D721Med (cell line): ENCODE measurements around the gene METTL17.
"Not testable (repeated sequence)": the region's sequence is repeated elsewhere in the genome, so short reads cannot be mapped to it uniquely, and the experiment has no call there.

Experiments used
- DNase-seq: peaks from one replicate; pipeline ENCODE4 v3.0.0; 2011; ENCODE audit warnings: low spot score; ENCODE audit not compliant: insufficient read length
- FAIRE-seq: peaks from 2 replicates; lab custom pipeline; 2011; peaks lifted over from hg19 to GRCh38; lab: Jason Lieb, UNC
- TF ChIP-seq, protein P1 (sequence below): IDR thresholded peaks from 2 replicates; pipeline ENCODE4 v1.5.1; 2012; ENCODE audit warnings: mild to moderate bottlenecking, control low read depth; ENCODE audit not compliant: insufficient read depth; ENCODE audit errors: missing control alignments

The METTL17 gene, protein sequence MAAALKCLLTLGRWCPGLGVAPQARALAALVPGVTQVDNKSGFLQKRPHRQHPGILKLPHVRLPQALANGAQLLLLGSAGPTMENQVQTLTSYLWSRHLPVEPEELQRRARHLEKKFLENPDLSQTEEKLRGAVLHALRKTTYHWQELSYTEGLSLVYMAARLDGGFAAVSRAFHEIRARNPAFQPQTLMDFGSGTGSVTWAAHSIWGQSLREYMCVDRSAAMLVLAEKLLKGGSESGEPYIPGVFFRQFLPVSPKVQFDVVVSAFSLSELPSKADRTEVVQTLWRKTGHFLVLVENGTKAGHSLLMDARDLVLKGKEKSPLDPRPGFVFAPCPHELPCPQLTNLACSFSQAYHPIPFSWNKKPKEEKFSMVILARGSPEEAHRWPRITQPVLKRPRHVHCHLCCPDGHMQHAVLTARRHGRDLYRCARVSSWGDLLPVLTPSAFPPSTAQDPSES

DNA sequence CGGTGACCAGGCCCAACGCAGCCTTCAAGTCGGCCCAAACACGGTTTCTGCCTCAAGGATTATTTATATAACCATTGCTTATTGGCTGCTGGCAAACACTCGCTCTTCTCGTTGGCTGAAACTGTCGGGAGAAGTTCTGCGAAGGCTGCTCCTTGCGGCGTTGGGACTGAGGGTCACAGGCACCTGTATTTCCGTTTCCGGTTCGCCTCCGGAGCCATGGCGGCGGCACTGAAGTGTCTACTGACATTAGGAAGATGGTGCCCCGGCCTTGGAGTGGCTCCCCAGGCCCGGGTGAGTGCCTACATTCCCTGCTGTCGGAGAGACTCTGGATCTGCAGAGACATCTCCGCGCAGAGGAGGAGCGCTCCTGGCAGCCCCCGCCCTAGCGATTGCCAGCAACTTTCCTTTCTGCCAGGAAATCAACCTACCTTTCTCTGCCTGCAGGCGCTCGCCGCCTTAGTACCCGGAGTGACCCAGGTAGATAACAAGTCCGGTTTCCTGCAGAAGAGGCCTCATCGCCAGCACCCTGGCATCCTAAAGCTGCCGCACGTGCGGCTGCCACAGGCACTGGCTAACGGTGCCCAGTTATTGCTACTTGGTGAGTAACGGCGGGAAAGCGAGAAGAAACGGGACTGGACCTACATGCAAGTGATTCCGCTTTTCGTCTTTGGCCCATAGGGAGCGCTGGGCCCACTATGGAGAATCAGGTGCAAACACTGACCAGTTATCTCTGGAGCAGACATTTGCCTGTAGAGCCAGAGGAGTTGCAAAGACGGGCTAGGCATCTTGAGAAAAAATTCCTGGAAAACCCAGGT is at the start of gene METTL17:
Gene METTL17 (plus strand): TSS at position 194 of the 814 bp plus-strand sequence. CDS start 23 bp downstream, at position 217.
- TF ChIP-seq, protein P1, sequence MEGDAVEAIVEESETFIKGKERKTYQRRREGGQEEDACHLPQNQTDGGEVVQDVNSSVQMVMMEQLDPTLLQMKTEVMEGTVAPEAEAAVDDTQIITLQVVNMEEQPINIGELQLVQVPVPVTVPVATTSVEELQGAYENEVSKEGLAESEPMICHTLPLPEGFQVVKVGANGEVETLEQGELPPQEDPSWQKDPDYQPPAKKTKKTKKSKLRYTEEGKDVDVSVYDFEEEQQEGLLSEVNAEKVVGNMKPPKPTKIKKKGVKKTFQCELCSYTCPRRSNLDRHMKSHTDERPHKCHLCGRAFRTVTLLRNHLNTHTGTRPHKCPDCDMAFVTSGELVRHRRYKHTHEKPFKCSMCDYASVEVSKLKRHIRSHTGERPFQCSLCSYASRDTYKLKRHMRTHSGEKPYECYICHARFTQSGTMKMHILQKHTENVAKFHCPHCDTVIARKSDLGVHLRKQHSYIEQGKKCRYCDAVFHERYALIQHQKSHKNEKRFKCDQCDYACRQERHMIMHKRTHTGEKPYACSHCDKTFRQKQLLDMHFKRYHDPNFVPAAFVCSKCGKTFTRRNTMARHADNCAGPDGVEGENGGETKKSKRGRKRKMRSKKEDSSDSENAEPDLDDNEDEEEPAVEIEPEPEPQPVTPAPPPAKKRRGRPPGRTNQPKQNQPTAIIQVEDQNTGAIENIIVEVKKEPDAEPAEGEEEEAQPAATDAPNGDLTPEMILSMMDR = peak; percentile 13
- DNase-seq (peak; percentile 85), FAIRE-seq (no peak)

GRCh38 chr14:20945146-20945545 is 44.6 kb upstream of the METTL17 start:
- DNase-seq, FAIRE-seq: not testable (repeated sequence)

DNA sequence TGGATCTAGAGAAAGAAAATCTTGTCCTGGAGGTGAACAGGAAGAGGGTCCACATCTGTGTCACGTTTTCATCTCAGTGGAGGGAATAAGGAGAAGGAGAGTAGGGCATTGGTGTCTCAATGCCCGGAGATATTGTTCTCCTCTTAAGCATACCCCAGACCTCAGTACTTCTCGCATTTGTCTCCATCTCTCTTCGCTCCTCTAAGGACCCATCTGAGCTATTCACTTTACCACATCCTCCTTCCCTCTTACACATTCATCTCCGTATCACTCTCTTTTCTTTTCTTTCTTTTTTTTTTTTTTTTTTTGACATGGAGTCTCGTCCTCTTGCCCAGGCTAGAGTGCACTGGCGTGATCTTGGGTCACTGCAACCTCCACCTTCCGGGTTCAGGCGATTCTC is 43.1 kb upstream of the METTL17 start:
- not testable (repeated sequence) for FAIRE-seq, DNase-seq

DNA sequence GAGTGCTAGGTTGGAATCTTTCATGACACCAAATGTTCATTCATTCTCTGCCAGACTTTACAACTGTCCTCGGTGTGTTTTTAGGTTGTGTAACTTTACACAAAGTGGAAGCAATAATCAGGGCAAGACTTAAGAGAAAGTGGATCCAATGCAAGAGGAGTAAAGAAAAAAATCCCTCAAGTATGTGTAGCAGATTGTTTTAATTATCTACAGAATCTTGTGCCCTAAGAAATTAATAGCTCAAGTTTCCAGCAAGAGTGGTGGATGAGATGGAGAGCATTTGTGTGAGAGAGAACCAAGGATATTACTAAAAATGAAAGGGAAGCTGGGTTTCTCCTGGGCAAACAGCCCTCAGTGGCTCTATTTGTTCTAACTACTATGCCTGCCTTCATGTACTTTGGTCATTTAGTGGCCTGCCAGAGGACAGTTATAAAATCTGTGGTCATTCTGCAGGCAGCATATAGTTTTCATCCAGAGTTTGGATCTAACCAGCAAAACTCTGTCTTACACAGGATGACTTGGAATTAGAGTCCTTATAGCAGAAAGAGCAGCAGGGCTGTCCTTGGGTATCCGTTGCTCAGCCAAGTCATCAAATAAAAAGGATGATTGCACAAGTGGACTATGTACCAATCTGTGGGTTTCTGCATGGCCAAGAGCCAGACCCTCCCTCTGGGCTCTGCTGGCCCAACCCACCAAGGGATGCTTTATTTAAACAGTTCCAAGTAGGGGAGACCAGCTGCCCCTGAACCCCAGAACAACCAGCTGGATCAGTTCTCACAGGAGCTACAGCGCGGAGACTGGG is 34.8 kb upstream of the METTL17 start, which contains the start of gene RNASE2:
Gene RNASE2 (plus strand): TSS at position 752 of the 802 bp plus-strand sequence. CDS start 285 bp downstream, outside the sequence.
- not testable (repeated sequence) for FAIRE-seq, DNase-seq

DNA sequence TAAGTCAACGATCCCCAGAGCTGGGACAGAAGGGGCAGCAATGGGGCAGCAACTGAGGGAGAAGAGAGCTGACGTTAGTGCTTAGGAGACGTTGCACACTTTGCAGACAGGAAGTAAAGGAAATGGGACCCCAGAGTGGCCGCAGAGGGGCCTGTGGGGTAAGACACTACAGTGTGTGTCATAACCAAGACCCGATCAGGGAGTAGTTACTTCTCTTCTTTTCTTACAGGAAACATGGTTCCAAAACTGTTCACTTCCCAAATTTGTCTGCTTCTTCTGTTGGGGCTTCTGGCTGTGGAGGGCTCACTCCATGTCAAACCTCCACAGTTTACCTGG is 34.3 kb upstream of the METTL17 start:
- DNase-seq, FAIRE-seq: not testable (repeated sequence)

GRCh38 chr14:20956376-20956976 is 33.3 kb upstream of the METTL17 start:
- TF ChIP-seq, protein P1 = no peak
- no peak for FAIRE-seq
- no peak for DNase-seq

DNA sequence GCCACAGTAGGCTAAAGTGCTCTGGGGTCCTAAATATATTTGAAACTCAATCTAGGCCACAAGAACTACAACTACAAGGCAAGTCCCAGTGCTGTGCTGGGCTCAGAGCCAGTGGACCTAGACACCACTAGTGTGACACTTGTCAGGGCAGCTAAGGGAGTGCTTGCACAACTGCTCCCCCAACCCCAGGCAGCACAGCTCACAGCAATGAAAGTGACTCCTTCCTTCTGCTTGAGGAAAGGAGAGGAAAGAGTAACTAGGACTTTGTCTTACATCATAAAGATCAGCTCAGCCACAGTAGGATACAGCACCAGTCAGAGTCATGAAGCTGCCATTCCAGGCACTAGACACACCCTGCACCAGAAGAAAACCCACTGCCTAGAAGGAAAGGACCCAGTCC is 30.8 kb upstream of the METTL17 start:
- not testable (repeated sequence) for DNase-seq, FAIRE-seq

- FAIRE-seq (no peak), DNase-seq (no peak)
- TF ChIP-seq, protein P1 = no peak
Measured at GRCh38 chr14:20969336-20969735, 20.4 kb upstream of the METTL17 start.

- DNase-seq (no peak), FAIRE-seq (no peak)
Measured at GRCh38 chr14:20970647-20970982, 19.2 kb upstream of the METTL17 start.

More at GRCh38 chr14:20970647-20970982, 19.2 kb upstream of the METTL17 start:
- TF ChIP-seq, protein P1 = no peak
